ENCODE results near the gene NELFCD. TPM values are rescaled to one million over a fixed set of nuclear protein-coding genes. Genes with fewer than 3 reads are reported as not detected.

NELFCD gene
- total RNA-seq, 2 experiments from 2014 or later = 95.7 to 97.0 TPM

Other genes starting within 250 kb of the NELFCD start
- gene GNAS-AS1, start 130.4 kb upstream of the NELFCD start, total RNA-seq = not detected
- 1,000 to 10,000 TPM; 1,245 to 1,317 TPM for gene GNAS, start 128.5 kb upstream of the NELFCD start, total RNA-seq
- gene CTSZ, start 26.0 kb downstream of the NELFCD start, total RNA-seq = 10 to 100 TPM; 14.7 to 17.7 TPM
- gene TUBB1, start 38.2 kb downstream of the NELFCD start, total RNA-seq = under 1 TPM; 0.11 to 0.17 TPM
- 10 to 100 TPM; 51.1 to 53.1 TPM for gene ATP5F1E, start 51.1 kb downstream of the NELFCD start, total RNA-seq
- 10 to 100 TPM; 55.8 to 59.1 TPM for gene PRELID3B, start 61.5 kb downstream of the NELFCD start, total RNA-seq
- gene ZNF831, start 182.6 kb downstream of the NELFCD start, total RNA-seq = 10 to 100 TPM; 24.9 to 25.9 TPM

All from CD4-positive, alpha-beta T cell (primary cell).